UCSD-AML1 (cell line): ENCODE results near the gene CHN2.

Source experiments
- DNase-seq: peaks from one replicate; lab custom pipeline; 2025; ENCODE audit not compliant: unreplicated experiment; lab: John Stamatoyannopoulos, UW

The CHN2 gene

DNA sequence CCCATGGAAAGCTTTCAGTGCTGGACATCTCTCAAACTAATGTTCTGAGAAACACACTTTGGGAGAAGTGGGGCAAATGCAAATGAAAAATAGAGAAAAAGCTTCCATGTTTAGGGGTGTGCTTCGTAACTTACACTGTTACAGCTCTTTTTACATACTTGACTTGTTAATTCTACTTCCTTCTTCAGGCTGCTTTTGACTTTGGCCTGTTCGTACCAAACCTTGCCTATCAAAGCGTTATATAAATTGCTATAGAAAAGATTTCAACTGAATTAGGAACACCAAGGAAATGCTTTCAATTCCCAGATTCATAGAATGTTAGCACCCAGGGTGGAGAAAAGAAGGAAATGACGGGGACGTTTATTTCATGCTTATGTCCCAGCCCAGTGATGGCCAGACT lies 228.3 kb downstream of the CHN2 start:
- DNase-seq, result no peak

DNA sequence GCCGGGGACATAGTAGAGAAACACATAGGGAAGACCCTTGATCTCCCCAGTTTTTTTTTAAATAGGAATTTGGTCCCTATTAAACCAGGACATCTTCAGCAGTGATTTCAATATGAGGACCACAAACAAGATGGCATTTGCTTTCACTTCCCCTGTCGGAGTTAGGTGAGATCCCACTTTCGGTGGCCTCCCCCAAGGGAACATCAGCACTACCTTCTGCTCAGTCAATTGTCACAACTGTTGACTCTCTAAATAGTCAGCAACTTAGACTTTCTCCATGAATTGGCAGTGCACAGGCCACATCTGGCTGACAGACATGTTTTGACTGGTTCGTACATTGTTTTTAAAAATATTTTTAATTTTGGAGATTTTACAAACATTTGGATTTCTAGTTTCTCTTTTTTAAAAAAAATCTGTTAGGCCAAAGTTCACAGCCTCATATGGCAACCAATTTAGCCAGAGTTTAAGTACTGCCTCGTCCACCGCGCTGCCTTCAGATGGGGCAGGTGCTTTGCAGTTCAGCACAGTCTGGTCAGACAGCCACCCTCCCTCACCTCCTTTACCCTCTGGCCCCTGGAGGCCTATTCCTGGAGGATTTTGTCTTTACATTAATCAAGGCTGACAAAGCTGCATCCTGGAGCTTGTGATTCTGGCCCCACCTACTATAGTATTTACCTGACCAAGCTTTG lies 229.9 kb downstream of the CHN2 start:
- no peak for DNase-seq

DNA sequence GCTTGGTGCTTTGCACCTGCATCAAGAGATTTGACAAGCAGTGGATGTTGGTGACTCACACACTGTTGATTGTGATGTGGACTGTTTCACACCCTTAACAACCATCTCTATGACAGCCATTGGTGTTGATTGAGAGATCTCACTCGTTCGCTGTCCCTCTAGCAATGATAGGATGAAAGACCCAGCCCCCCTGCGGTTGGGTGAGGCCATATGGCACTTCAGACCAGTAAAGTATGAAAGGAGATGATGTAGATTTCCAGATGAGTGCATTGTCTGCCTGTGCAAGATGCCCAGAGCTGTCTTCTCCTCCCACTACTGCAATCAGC lies 230.4 kb downstream of the CHN2 start:
- DNase-seq, result no peak

DNA sequence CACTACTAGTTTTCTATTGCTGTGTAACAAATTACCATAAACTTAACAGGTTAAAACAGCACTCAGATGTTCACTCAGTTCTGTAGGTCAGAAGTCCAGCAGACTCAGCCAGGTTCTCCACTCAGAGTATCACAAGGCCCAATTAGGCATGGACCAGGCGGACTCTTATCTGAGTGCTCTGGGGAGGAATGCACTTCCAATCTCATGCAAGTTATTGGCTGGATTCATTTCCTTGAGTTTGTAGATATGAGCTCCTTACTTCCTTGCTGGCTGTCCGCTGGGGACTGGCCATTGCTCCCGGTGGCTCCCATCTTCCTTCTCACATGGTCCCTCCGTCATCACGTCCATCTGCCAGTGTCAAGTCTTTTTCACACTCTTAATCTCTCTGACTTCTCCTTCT lies 232.0 kb downstream of the CHN2 start:
- no peak for DNase-seq

DNA sequence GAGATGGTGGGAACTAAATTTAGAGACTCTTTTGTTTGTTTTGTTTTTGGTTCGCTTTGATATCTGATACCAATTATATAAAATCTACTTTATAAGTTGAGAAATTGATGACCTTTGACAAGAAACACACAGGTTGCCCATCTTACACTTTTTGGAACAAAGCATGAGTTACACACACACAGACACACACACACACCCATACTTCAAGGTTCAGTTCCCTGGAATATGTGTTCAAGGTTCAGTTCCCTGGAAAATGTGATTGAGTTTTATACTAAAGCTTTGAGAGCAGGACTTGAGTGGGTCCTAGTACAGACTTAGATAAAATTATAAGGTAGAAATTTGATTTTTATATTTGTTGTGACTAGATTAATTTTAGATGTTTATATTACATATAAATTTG lies 234.8 kb downstream of the CHN2 start:
- DNase-seq, result no peak

DNA sequence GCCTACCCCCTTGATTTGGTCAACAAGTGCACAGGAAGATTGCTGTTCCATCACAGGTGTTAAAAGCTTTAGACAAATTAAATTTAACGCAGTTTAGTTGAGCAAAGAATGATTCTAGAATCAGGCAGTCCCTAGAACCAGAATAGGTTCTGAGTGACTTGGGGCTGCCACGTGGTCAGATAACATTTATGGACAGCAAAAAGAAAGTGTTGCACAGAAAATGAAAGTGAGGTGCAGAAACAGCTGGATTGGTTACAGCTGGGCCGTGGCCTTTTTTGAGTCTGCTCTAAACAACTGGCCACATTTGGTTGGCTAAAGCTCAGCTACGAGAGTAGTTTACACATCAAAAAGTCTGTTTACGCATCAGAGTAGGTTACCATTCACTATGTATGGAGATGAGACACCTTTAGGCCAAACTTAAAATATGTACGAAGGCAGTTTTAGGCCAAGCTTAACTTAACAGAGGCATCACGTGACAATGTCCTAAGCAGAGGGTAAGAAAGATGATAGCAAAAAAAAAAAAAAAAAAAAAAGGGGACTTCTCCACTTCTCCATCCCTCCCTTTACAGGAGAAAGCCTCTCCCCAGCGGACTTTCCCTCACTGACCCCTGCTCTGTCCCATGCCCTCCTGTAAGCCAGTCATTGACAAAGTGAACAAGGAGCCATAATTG lies 235.8 kb downstream of the CHN2 start:
- no peak for DNase-seq

DNA sequence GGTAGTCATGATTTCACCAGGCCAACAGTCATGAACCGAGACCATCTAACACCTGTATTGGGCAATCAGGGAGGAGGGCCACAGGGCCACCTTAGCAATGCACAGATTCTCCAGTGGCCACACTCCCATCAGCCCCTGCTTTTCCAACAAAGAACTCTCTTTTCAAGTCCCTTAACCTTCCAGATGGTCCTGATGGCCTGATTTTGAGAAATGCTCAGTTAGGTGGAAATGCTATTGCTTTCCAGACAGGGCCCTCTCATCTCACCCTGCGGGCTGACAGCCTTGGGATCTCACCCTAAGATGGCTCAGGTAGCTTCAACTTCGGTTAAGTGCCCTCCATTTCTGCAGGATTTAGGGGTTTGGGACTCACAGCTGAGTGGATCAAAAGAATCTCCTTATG lies 237.1 kb downstream of the CHN2 start:
- no peak for DNase-seq

DNA sequence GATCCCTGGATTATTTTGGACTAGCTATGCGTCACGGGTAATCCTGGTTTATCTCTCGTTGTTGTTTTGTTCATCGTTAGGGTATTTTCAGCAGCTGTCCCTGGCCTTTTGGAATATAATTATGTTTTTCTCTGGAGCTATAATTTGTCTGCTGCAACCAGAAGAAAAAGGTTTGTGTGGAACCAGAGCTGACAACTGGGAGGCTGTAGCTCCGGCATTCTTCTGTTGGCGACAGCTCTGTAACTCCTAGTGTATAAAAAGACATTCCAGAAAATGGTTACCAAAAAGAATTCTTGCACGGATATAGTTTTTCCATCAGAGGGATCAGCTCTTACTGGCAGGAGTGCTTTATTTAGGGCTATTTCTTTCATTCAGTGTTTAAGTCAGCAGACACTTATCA lies 238.1 kb downstream of the CHN2 start:
- no peak for DNase-seq

DNA sequence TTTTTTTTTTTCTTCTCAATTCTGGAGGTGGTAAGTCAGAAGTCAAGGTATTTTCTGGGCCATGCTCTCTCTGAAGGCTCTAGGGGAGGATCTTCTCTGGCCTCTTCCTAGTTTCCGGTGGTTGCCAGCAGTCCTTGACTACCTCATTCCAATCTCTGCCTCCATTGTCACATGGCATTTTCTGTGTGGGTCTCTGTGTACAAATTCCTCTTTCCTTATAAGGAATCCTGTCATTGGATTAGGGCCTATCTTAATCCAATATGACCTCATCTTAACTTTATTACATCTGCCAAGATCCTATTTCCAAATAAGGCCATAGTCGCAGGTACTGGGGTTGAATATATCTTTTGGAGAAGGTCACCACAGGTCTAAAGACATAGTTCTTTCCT lies 239.8 kb downstream of the CHN2 start:
- no peak for DNase-seq

DNA sequence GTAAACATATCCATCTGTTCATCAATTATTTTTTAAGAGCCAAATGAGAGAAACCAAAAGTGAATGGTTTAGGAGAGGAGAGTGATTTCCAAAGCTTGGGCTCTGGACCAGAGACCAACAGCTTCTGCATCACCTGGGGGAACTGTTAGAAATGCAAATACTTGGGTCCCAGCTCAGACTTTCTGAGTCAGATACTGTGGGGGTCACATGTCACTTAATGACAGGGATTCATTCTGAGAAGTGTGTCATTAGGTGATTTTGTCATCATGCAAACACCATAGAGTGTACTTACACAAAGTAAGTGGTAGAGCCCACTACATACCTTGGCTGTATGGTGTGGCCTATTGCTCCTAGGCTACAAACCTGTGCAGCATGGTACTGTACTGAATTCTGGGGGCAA lies 240.6 kb downstream of the CHN2 start:
- DNase-seq, result no peak

DNA sequence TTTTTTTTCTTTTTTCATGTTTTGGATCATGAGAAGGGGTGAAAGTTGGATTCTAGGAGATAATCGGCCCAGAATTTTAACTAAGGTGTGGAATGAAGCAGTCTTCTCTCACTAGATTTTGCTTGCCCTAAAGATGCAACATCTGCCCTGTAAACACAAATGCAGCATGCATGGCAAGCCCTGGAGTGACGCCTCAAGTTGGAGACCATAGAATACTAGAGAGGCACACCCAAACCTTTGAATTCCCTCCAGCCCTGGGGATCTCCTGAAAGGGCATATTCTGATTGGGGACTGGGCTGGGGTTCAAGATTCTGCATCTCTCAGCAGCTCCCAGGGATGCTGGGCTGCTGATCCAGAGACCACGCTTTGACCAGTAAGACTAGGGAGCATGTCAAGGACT lies 241.3 kb downstream of the CHN2 start:
- DNase-seq, result no peak

DNA sequence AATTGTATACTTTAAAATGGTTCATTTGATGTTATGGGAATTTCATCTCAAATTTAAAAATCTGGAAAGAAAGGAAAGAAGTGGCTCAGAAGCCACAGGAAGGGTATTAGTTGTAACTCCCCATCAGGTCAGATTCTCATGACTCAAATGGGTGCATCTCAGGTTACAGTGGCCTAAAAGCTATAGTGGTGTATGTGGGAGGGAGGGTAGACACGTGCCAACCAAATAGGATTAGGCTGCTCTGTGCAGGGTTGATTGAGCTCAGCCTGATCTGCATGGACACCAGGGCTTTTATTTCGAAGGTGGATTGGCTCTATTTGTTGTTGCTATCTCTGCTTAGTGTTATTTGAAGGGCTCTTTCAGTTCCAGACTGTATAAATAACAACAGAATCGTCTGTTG lies 247.6 kb downstream of the CHN2 start:
- no peak for DNase-seq

DNA sequence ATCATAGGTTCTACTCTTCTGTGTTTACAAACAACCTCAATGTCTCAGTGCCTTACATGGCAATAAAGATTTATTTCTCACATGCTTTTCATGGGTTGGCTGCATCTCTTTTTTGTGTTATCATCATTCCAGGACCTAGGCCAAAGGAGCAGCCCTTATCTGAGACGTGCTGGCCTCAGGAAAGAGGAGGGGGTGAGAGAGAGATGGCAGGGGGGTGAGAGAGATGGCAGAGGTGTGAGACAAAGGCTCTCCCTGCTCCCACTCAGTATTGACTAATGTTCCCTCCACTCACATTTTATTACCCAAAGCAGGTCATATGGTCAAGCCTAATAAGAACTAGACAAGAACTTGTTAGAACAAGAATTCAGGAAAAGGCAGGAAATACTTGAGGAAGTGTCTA lies 249.0 kb downstream of the CHN2 start:
- no peak for DNase-seq

DNA sequence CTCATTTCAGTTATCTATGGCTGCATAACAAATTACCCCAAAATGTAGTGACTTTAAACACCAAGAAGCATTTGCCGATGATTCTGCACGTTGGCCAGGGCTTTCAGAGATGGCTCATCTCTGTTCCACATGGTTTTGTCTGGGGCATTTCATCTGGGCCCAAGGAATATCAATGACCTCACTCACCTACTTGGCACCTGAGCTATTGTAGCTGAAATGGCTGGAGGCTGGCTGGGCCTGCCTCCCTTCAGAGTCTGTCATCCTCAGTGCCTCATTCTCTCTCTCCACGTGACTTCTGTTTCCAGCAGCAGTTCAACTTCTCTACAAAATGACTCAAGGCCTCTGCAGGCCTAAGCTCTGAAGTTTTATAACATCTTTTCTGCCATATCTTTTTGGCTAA lies 249.7 kb downstream of the CHN2 start:
- DNase-seq, result no peak

DNA sequence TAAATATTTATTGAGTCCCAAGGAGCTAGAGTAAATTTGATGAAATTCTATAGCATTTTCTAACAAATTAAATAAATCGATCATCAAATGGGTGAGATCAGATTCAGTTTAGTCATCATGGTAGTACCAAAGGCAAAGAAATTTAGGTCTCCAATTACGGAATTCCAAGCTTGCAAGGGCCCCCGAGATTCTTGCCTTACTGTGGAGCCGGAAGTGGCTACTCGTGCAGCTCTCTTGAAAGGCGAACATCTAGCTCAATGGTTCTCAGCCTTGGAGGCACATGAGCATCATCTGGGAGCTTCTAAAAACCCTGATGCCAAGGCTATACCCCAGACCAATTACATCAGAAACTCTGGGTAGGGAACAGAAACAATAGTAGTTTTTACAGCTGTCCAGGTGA lies 251.2 kb downstream of the CHN2 start:
- no peak for DNase-seq

DNA sequence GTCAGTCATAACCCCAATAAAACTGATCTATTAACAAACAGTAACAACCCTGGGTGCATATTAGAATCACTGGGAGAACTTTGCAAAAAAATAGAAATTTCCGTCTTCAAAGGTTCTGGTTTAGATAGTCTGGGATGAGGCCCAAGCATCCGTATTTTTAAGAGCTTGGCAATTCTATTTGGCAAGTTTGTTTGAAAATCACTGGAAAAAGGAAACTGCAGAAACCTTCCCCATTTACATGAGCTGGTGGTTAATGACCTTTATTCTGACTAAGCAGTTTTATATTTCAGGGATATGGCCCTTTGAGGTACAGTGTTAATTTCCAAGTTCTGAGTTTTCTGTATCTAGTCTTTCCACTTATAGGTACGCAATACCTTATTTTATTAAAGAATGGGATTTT lies 253.3 kb downstream of the CHN2 start:
- DNase-seq, result no peak

DNA sequence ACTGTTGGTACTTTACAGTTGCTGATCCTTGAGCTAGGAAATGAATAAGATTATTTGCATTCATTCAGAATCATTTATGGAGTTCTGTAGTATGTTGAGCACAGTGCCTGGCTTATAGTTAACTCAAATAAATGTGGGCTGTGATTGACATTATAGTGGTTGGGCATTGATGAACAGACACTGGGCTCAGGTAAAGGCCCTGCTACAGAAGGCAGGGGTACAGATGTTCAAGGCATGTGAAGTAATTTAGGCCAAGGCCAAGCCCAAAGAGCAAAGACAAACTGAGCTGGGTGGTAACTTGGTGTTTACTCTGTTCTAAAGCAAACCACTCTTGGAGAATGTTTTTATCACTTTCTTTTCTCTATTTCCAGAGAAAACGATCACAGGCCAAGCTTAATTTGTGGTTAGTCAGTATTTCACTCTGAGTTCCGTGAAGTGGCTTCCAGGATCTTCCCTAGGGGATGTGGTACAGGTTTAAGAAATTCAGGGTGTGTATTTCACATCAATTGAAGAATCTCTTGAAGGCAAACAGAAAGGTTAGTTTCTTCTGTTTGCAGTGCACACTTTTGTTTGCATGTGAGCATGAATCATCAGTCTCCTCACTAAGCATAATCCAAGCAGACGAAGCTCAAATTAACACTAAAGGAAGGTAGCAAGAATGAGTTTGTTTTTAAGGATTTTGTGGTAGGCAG lies 255.1 kb downstream of the CHN2 start:
- no peak for DNase-seq

DNA sequence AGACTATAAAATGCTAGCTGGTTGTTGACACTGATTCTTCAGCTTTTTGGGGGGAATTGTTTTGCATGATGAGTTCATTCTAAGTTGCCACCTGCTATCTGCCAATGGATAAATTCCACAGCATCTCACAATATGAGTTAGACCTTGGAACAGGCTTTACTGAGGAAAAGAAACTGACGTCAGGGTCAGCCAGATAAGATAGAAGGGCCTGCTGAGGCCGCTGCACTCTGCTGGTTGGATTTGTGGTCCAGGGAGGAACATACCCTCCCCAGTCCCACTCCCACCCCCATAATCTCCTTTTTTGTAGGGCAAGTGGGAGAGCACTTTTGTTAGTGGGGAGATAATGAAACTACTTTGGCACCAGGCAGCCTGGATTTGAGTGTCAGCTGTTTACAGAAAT lies 258.4 kb downstream of the CHN2 start:
- DNase-seq, result no peak

DNA sequence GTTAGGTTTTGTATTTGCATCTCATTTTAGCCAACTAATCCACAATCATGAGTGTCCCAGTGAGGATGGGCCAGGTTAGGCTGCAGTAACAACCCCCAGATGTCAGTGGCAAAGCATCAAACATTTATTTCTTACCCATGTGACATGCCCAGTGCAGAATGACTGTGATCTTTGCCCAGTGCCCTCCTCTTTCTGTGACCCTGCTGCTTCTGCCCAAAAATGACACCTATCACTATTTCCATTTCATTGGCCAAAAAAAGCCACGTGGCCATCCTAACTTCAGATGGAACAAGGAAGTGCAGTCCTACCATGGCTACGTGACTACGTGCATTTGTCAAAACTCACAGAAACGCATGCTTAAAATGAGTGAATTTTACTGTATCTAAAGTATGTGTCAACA lies 259.9 kb downstream of the CHN2 start:
- DNase-seq, result no peak

DNA sequence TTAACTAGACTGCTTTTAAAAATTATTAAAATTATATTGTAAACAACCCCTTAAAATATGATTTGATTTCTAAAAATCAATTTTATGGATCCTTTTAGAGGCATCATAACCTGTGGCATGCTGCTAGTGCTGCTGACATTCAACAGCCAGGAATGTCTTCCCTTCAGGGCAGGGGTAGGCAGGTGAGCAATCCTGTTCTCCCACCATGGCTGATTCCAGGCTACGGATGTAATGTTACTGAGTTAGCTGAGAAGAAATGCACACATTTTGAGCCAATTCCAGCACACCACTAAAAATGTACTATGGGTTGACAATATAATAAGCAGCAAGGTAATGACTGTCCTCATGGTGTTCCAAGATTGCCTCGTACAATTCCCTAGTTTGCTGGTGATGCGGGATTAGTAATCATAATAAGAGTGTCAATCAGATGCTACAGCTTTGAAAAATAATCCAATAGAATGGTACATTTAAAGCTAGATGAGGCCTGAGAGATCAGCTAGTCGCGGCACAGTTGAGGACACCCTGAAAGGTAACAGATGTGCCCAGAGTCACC lies 260.4 kb downstream of the CHN2 start:
- DNase-seq, result no peak

DNA sequence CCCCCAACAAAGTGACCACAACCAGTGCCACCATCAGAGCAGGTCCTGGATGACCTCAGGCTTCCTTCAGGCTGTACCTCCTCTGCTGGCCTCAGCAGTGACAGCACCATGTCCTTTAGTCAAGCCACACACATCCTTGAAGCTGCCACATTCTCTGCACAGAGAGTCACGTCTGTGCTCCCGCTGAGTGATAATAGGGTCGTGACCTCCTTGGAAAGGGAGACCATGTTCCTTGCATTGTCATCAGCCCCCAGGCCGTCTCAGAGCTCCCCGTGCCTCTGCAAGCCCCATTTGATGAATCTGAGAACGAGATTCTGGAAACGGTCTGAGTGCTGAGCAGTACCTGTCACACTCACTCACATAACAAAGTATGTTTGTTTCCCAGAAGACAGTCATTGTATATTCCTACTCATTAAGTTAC lies 262.6 kb downstream of the CHN2 start:
- DNase-seq, result no peak

DNA sequence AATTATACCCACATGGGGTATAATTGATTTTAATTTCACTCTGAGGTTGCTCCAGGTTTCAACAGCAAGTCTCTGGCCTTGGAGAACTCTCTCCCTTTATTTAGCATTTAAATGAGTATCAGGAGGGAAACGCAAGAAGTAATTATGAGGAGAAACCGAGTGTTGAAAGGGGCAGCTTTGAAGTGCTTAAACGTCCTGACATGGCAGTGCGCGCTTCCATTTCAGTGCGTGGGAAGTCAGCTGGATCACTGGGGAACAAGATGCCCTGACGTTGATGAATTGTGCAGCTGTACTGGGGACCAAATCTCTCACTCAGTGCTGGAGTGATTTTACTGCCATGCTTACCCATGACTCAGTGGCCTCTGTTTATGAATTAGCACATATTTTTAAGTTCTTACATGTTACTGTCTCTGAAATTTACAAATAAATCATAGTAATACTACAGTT lies 263.0 kb downstream of the CHN2 start:
- no peak for DNase-seq
